ENCODE measurements around the gene PAX5.
A peak's percentile ranks its signal among the peaks of the same experiment; 100 is the strongest.

Gene PAX5

GRCh38 chr9:36913393-36914211 lies 120.5 kb downstream of the PAX5 start:
- H3K4me3 ChIP-seq (ENCODE audit: low read depth, low read length), result no peak overlapping the region
- no peak for DNase-seq (ENCODE audit: low read depth)

GRCh38 chr9:36912620-36913019 lies 121.4 kb downstream of the PAX5 start:
- DNase-seq (ENCODE audit: low read depth), result no peak
- TF ChIP-seq, protein P1, sequence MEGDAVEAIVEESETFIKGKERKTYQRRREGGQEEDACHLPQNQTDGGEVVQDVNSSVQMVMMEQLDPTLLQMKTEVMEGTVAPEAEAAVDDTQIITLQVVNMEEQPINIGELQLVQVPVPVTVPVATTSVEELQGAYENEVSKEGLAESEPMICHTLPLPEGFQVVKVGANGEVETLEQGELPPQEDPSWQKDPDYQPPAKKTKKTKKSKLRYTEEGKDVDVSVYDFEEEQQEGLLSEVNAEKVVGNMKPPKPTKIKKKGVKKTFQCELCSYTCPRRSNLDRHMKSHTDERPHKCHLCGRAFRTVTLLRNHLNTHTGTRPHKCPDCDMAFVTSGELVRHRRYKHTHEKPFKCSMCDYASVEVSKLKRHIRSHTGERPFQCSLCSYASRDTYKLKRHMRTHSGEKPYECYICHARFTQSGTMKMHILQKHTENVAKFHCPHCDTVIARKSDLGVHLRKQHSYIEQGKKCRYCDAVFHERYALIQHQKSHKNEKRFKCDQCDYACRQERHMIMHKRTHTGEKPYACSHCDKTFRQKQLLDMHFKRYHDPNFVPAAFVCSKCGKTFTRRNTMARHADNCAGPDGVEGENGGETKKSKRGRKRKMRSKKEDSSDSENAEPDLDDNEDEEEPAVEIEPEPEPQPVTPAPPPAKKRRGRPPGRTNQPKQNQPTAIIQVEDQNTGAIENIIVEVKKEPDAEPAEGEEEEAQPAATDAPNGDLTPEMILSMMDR (IDR thresholded peaks at IDR 0.05; ENCODE audit: control insufficient read depth, extremely low read depth, insufficient read depth), result no peak
- H3K4me3 ChIP-seq (ENCODE audit: low read depth, low read length), result no peak overlapping the region

More at GRCh38 chr9:36913393-36914211, 120.5 kb downstream of the PAX5 start:
- TF ChIP-seq, protein P1 (IDR thresholded peaks at IDR 0.05; ENCODE audit: control insufficient read depth, extremely low read depth, insufficient read depth), result 0 out of 2 replicates have a peak, but pooled peaks have one; percentile 2

GRCh38 chr9:36911601-36912412 lies 122.3 kb downstream of the PAX5 start:
- H3K4me3 ChIP-seq (ENCODE audit: low read depth, low read length), result no peak overlapping the region
- TF ChIP-seq, protein P1 (IDR thresholded peaks at IDR 0.05; ENCODE audit: control insufficient read depth, extremely low read depth, insufficient read depth), result no peak
- peak; percentile 8 for DNase-seq (ENCODE audit: low read depth)

DNA sequence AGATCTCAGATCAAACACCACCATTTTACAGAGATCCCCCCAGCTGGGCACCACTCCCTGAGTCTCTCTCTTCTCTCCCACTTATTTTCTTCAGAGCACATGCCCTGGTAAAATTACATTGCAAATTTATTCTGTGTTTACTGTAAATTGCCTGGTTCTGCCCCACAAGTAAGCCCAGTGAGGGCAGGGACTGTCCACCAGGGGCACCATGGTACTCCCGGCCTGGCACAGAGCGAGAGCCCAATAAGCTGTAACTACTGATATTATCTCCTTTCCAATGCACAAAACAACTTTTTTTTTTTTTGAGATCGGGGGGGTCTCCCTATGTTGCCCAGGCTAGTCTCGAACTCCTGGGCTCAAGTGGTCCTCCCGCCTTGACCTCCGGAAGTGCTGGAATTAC lies 123.0 kb downstream of the PAX5 start:
- no peak overlapping the region for H3K4me3 ChIP-seq (ENCODE audit: low read depth, low read length)
- TF ChIP-seq, protein P1 (IDR thresholded peaks at IDR 0.05; ENCODE audit: control insufficient read depth, extremely low read depth, insufficient read depth), result no peak
- no peak for DNase-seq (ENCODE audit: low read depth)

- TF ChIP-seq, protein P1 (IDR thresholded peaks at IDR 0.05; ENCODE audit: control insufficient read depth, extremely low read depth, insufficient read depth), result no peak
- no peak overlapping the region for H3K4me3 ChIP-seq (ENCODE audit: low read depth, low read length)
- no peak for DNase-seq (ENCODE audit: low read depth)
Measured at GRCh38 chr9:36906492-36906891, 127.6 kb downstream of the PAX5 start.

DNA sequence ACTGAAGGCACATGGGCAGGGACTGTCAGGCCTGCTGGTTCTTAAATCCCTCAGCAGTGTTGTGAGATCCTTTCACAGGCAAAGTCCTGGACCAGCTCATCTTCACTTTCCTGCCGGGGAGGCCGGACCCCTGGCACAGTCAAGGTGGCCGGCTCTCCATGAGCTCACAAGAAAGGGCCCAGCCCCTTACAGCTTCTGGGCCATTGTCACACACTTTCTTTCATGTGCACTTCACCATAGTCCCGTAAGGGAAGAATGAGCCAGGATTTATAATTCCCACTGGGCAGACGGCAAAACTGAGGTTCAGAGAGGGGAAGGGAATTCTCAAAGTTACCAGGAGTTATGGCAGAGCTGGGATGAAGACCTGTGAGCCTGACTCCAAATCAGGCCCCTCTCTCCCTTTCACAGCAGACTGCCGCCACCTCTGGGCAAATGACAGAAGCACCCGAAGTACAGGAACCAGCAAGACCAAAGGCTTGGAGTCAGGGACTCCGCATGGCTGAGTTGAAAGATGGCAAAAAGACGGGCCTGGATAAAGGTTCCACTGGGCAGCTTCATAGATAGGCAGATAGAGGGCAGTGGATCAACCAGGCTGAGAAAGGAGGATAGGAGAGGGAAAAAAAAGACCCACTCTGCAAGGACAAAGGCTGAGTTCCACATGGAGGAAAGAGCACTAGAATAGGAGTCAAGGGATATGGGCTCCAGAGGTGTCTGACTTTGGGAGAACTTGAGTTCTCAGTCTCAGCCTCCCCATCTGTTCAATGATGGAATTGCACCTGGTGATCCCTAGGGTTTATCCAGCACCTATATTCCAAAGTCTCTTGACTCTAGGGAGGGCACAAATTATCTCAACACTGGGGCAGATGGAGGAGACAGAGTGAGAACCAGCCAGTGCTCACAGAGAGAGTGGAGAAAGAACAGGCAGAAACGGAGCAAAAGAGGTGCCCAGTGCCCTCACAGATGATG lies 128.7 kb downstream of the PAX5 start:
- TF ChIP-seq, protein P1 (IDR thresholded peaks at IDR 0.05; ENCODE audit: control insufficient read depth, extremely low read depth, insufficient read depth), result no peak
- no peak for DNase-seq (ENCODE audit: low read depth)
- H3K4me3 ChIP-seq (ENCODE audit: low read depth, low read length), result no peak overlapping the region
